ENCODE measurements around the gene DOCK2. TPM values are rescaled to one million over a fixed set of nuclear protein-coding genes. Genes with fewer than 3 reads are reported as not detected.

DOCK2 gene
- total and polyA plus RNA-seq, 5 donors from 2014 or later = 65.9 to 354 (median 71.1) TPM

- Histone ChIP-seq H3K4me1 (ENCODE audit: control insufficient read depth, insufficient read depth, low read length, poor library complexity, severe bottlenecking) (no peaks in the 10 kb centered on the region), H3K9me3 (ENCODE audit: control insufficient read depth in 2 of 2, low read length in 2 of 2) (no peaks in the 10 kb centered on the region), H3K27me3 (ENCODE audit: control insufficient read depth, insufficient read depth, low read length) (peaks cover 12% of the 10 kb centered on the region), H3K27ac (ENCODE audit: insufficient read depth, low read length, poor library complexity, severe bottlenecking) (no peak overlapping the region), H3K36me3 (ENCODE audit: control insufficient read depth, insufficient read depth, low read length) (no peaks in the 10 kb centered on the region), H3K4me3 (ENCODE audit: low read depth, low read length) (no peak overlapping the region)
- Mint-ChIP-seq H3K36me3 (no peaks in the 10 kb centered on the region), H3K9me3 (peaks cover 0 to 1% (median 0%) of the 10 kb centered on the region in 7 donors), H3K27ac (no peak overlapping the region), H3K4me3 (no peak overlapping the region), H3K4me1 (no peaks in the 10 kb centered on the region), H3K27me3 (peaks cover 27% of the 10 kb centered on the region)
- no peak for DNase-seq
- ATAC-seq (ENCODE audit: low read depth in 2 of 2) = no peak
Observed at GRCh38 chr5:170117736-170118135, 480.7 kb downstream of the DOCK2 start.

DNA sequence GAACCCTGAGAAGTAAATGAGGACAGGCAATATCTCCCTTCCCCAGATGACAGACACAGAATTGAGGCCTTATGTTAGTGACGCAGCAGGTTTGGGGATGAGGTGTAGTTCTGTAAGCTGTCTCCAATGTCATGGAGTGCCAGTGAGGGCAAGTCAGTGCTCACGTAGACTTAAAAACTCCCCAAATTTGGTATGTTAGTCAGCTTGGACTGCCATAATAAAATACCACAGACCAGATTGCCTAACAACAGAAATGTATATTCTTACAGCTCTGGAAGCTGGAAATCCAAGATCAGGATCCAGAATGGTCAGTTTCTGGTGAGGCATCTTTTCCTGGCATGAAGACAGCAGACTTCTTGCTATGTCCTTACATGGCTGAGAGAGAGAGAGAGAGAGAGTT lies 483.5 kb downstream of the DOCK2 start:
- no peak overlapping the region for H3K4me3 ChIP-seq (ENCODE audit: low read depth, low read length)
- H3K27me3 ChIP-seq (ENCODE audit: control insufficient read depth, insufficient read depth, low read length) = peaks cover 12% of the 10 kb centered on the region
- no peaks in the 10 kb centered on the region for H3K36me3 ChIP-seq (ENCODE audit: control insufficient read depth, insufficient read depth, low read length)
- DNase-seq (no peak), ATAC-seq (ENCODE audit: low read depth in 2 of 2) (no peak)
- no peak overlapping the region for H3K27ac Mint-ChIP-seq
- H3K9me3 ChIP-seq (ENCODE audit: control insufficient read depth in 2 of 2, low read length in 2 of 2) = peaks cover 0 to under 1% of the 10 kb centered on the region in 2 experiments
- H3K4me1 ChIP-seq (ENCODE audit: control insufficient read depth, insufficient read depth, low read length, poor library complexity, severe bottlenecking) = no peaks in the 10 kb centered on the region
- H3K9me3 Mint-ChIP-seq = peaks cover 0 to 4% (median 2%) of the 10 kb centered on the region in 7 donors
- peaks cover 44% of the 10 kb centered on the region for H3K27me3 Mint-ChIP-seq
- no peaks in the 10 kb centered on the region for H3K36me3 Mint-ChIP-seq
- H3K4me1 Mint-ChIP-seq = no peaks in the 10 kb centered on the region
- H3K4me3 Mint-ChIP-seq = no peak overlapping the region
- no peak overlapping the region for H3K27ac ChIP-seq (ENCODE audit: insufficient read depth, low read length, poor library complexity, severe bottlenecking)

DNA sequence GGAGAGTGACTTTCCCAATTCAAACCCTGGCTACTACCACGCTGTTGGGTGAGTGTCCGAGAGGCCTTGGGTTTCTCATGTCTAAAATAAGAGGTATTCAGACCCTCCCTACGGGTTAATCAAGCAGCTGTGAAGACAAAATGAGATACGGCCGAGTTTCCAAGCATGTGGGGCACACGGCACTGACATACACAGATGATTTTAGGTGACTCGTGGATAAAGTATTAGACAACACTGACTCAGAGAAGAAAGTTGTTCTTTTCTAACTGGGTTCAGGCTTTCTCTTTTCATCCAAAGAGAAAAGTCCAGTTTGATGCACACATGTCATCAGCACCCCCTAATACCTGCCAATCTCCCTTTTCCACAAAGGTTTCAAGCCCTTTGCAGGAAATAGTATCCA lies 484.2 kb downstream of the DOCK2 start:
- H3K27me3 ChIP-seq (ENCODE audit: control insufficient read depth, insufficient read depth, low read length) = peaks cover 12% of the 10 kb centered on the region
- ATAC-seq (ENCODE audit: low read depth in 2 of 2) (no peak), DNase-seq (no peak)
- H3K36me3 ChIP-seq (ENCODE audit: control insufficient read depth, insufficient read depth, low read length) = no peaks in the 10 kb centered on the region
- H3K9me3 ChIP-seq (ENCODE audit: control insufficient read depth in 2 of 2, low read length in 2 of 2) = peaks cover 6 to 8% of the 10 kb centered on the region in 2 experiments
- peaks cover 4% of the 10 kb centered on the region for H3K36me3 Mint-ChIP-seq
- no peaks in the 10 kb centered on the region for H3K4me1 Mint-ChIP-seq
- H3K4me1 ChIP-seq (ENCODE audit: control insufficient read depth, insufficient read depth, low read length, poor library complexity, severe bottlenecking) = no peaks in the 10 kb centered on the region
- peaks cover 0 to 12% (median 5%) of the 10 kb centered on the region in 7 donors for H3K9me3 Mint-ChIP-seq
- no peak overlapping the region for H3K4me3 Mint-ChIP-seq
- no peak overlapping the region for H3K27ac ChIP-seq (ENCODE audit: insufficient read depth, low read length, poor library complexity, severe bottlenecking)
- H3K27me3 Mint-ChIP-seq = peaks cover 52% of the 10 kb centered on the region
- no peak overlapping the region for H3K27ac Mint-ChIP-seq
- no peak overlapping the region for H3K4me3 ChIP-seq (ENCODE audit: low read depth, low read length)

GRCh38 chr5:170126061-170126460 lies 489.0 kb downstream of the DOCK2 start:
- no peak overlapping the region for H3K4me3 ChIP-seq (ENCODE audit: low read depth, low read length)
- peaks cover 17% of the 10 kb centered on the region for H3K27me3 ChIP-seq (ENCODE audit: control insufficient read depth, insufficient read depth, low read length)
- no peak overlapping the region for H3K27ac ChIP-seq (ENCODE audit: insufficient read depth, low read length, poor library complexity, severe bottlenecking)
- Mint-ChIP-seq H3K27me3 (peaks cover 70% of the 10 kb centered on the region), H3K27ac (no peak overlapping the region), H3K36me3 (peaks cover 4% of the 10 kb centered on the region), H3K4me3 (no peak overlapping the region), H3K4me1 (no peaks in the 10 kb centered on the region), H3K9me3 (peaks cover 3 to 21% (median 9%) of the 10 kb centered on the region in 7 donors)
- DNase-seq (no peak), ATAC-seq (ENCODE audit: low read depth in 2 of 2) (no peak)
- peaks cover 10 to 16% of the 10 kb centered on the region in 2 experiments for H3K9me3 ChIP-seq (ENCODE audit: control insufficient read depth in 2 of 2, low read length in 2 of 2)
- no peaks in the 10 kb centered on the region for H3K4me1 ChIP-seq (ENCODE audit: control insufficient read depth, insufficient read depth, low read length, poor library complexity, severe bottlenecking)
- no peaks in the 10 kb centered on the region for H3K36me3 ChIP-seq (ENCODE audit: control insufficient read depth, insufficient read depth, low read length)

DNA sequence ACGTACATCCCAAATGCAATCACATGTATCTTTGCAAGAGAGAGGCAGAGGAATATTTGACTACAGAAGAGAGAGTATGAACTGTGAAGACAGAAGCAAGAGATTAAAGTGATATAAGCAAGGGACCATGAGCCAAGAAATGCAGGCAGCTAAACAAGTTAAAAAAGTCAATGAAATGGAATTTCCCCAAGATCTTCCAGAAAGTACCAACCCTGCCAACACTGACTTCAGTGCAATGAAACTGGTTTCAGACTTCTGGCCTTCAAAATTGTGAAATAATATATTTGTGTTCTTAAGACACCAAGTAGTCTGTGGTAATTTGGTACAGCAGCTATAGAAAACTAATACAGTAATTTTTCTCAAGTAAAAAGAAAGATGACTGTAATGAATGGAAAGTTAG lies 489.6 kb downstream of the DOCK2 start:
- no peaks in the 10 kb centered on the region for H3K36me3 ChIP-seq (ENCODE audit: control insufficient read depth, insufficient read depth, low read length)
- H3K9me3 ChIP-seq (ENCODE audit: control insufficient read depth in 2 of 2, low read length in 2 of 2) = peaks cover 10 to 16% of the 10 kb centered on the region in 2 experiments
- H3K4me1 Mint-ChIP-seq = no peaks in the 10 kb centered on the region
- no peak overlapping the region for H3K4me3 Mint-ChIP-seq
- no peak overlapping the region for H3K27ac Mint-ChIP-seq
- H3K9me3 Mint-ChIP-seq = peaks cover 3 to 21% (median 9%) of the 10 kb centered on the region in 7 donors
- H3K27me3 Mint-ChIP-seq = peaks cover 68% of the 10 kb centered on the region
- ATAC-seq (ENCODE audit: low read depth in 2 of 2) = no peak
- H3K4me3 ChIP-seq (ENCODE audit: low read depth, low read length) = no peak overlapping the region
- H3K4me1 ChIP-seq (ENCODE audit: control insufficient read depth, insufficient read depth, low read length, poor library complexity, severe bottlenecking) = no peaks in the 10 kb centered on the region
- no peak for DNase-seq
- peaks cover 18% of the 10 kb centered on the region for H3K27me3 ChIP-seq (ENCODE audit: control insufficient read depth, insufficient read depth, low read length)
- H3K36me3 Mint-ChIP-seq = peaks cover 4% of the 10 kb centered on the region
- H3K27ac ChIP-seq (ENCODE audit: insufficient read depth, low read length, poor library complexity, severe bottlenecking) = no peak overlapping the region

DNA sequence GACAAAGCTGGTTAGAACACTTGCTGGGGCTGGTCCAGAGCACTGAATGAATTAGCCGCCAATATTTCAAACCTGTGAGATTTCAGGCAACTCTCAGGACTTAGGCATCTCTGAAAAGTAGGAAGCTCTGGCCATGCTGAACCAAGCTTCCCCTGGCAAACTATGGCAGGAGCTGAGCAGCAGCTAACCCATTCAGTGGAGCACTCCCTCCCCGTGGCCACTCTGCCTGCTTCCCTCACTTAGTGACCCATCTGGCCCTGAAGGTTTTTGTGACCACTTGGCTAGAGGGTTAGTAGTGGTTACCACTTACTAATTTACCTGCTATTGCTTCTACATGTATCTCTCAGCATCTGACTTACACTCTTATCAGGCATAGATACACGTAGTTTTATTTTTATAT lies 494.2 kb downstream of the DOCK2 start:
- Histone ChIP-seq H3K4me3 (ENCODE audit: low read depth, low read length) (no peak overlapping the region), H3K27me3 (ENCODE audit: control insufficient read depth, insufficient read depth, low read length) (peaks cover 25% of the 10 kb centered on the region), H3K4me1 (ENCODE audit: control insufficient read depth, insufficient read depth, low read length, poor library complexity, severe bottlenecking) (no peaks in the 10 kb centered on the region), H3K27ac (ENCODE audit: insufficient read depth, low read length, poor library complexity, severe bottlenecking) (no peak overlapping the region), H3K36me3 (ENCODE audit: control insufficient read depth, insufficient read depth, low read length) (no peaks in the 10 kb centered on the region), H3K9me3 (ENCODE audit: control insufficient read depth in 2 of 2, low read length in 2 of 2) (peaks cover 5 to 9% of the 10 kb centered on the region in 2 experiments)
- H3K27ac Mint-ChIP-seq = no peak overlapping the region
- H3K27me3 Mint-ChIP-seq = peaks cover 44% of the 10 kb centered on the region
- H3K4me3 Mint-ChIP-seq = no peak overlapping the region
- no peak for ATAC-seq (ENCODE audit: low read depth in 2 of 2)
- peaks cover under 1% of the 10 kb centered on the region for H3K36me3 Mint-ChIP-seq
- H3K9me3 Mint-ChIP-seq = peaks cover 0 to 10% (median 4%) of the 10 kb centered on the region in 7 donors
- no peak for DNase-seq
- H3K4me1 Mint-ChIP-seq = no peaks in the 10 kb centered on the region

DNA sequence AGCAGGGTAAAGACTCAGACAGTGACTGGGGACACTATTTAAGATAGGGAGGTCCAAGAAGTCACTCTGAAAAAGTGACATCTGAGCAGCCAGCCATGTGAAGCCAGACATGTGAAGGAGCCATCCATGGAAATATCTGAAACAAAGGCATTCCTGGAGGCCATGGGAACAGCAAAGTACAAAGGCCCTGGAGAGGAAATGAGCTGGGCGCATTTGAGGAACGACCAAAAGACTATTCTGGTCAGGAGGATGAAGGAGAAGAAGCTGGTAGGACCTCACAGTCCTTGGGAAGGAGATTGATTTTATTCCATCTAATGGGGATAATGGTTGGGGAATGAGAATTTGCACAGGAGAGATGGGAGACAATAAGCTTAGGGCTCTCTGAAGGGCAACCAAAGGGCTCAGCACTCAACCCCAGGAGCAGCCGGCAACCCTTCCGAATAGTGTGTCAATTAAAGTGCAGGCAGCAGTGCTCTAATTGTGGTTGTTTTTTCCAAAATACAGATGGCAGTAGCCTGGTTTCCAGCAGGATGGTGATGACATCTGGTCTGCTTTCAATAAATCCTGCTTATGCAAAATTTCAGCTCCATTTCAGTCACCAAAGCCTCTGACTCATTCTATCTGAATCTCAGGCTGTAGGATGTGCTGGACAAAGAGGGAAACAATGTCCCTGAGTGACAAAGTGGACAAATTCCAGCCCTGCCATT lies 495.3 kb downstream of the DOCK2 start:
- ATAC-seq (ENCODE audit: low read depth in 2 of 2) (no peak), DNase-seq (no peak)
- peaks cover 37% of the 10 kb centered on the region for H3K27me3 Mint-ChIP-seq
- no peak overlapping the region for H3K4me3 Mint-ChIP-seq
- H3K9me3 Mint-ChIP-seq = peaks cover 0 to 4% (median 0%) of the 10 kb centered on the region in 7 donors
- no peaks in the 10 kb centered on the region for H3K36me3 Mint-ChIP-seq
- no peak overlapping the region for H3K27ac Mint-ChIP-seq
- H3K9me3 ChIP-seq (ENCODE audit: control insufficient read depth in 2 of 2, low read length in 2 of 2) = no peaks in the 10 kb centered on the region
- no peak overlapping the region for H3K27ac ChIP-seq (ENCODE audit: insufficient read depth, low read length, poor library complexity, severe bottlenecking)
- no peaks in the 10 kb centered on the region for H3K4me1 Mint-ChIP-seq
- H3K4me3 ChIP-seq (ENCODE audit: low read depth, low read length) = no peak overlapping the region
- no peaks in the 10 kb centered on the region for H3K4me1 ChIP-seq (ENCODE audit: control insufficient read depth, insufficient read depth, low read length, poor library complexity, severe bottlenecking)
- H3K27me3 ChIP-seq (ENCODE audit: control insufficient read depth, insufficient read depth, low read length) = peaks cover 21% of the 10 kb centered on the region
- no peaks in the 10 kb centered on the region for H3K36me3 ChIP-seq (ENCODE audit: control insufficient read depth, insufficient read depth, low read length)
